Skeletal muscle satellite cell (primary cell): Measurements from ENCODE around the gene AUTS2.

Experiments
- H3K27me3 ChIP-seq: 2 replicates; pipeline ENCODE4 v1.7.0; 2013; ENCODE audit warnings: low read length; ENCODE audit not compliant: control insufficient read depth, insufficient read depth
- H3K36me3 ChIP-seq: 2 replicates; pipeline ENCODE4 v1.7.0; 2013; ENCODE audit warnings: mild to moderate bottlenecking, control low read depth, low read length; ENCODE audit not compliant: insufficient read depth
- H3K4me1 ChIP-seq: 2 replicates; pipeline ENCODE4 v1.7.0; 2013; ENCODE audit warnings: low read length; ENCODE audit not compliant: control insufficient read depth, insufficient read depth
- H3K4me2 ChIP-seq: 2 replicates; pipeline ENCODE4 v1.7.0; 2013; ENCODE audit warnings: mild to moderate bottlenecking, low read length
- H3K4me3 ChIP-seq: 2 replicates; pipeline ENCODE4 v1.7.0; 2013; ENCODE audit warnings: low read length
- H3K9ac ChIP-seq: 2 replicates; pipeline ENCODE4 v1.7.0; 2013; ENCODE audit warnings: mild to moderate bottlenecking, low read depth, low read length, moderate library complexity
- H3K9me3 ChIP-seq: replicated peaks from 2 replicates; pipeline ENCODE4 v1.7.0; 2013; ENCODE audit warnings: mild to moderate bottlenecking, control low read depth, low read length

The AUTS2 gene

DNA sequence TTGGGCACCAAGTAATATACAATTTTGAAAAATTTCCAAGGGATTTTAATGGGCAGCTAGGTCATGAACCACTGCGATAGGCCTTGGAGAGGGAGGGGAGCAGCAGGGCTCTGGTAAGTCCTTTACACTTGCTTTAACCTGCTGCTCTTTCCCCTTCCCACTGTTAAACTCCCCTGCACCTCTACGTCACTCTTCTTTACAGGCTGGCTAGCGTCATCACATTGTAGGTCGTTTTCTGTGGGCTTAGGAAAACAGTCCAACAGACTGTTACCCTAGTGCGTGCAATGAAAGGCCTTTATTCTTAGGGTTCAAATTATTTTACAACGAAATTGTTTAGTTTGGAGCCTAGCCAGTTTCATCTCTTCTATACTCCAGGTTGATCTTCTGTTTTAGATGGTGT is 235.7 kb downstream of the AUTS2 start:
- H3K4me2 ChIP-seq: no peak overlapping the region
- H3K4me1 ChIP-seq: peaks cover 8% of the 10 kb centered on the region
- no peaks in the 10 kb centered on the region for H3K27me3 ChIP-seq
- H3K4me3 ChIP-seq: no peak overlapping the region
- H3K9ac ChIP-seq: no peak overlapping the region
- no peaks in the 10 kb centered on the region for H3K9me3 ChIP-seq
- no peaks in the 10 kb centered on the region for H3K36me3 ChIP-seq

GRCh38 chr7:69836702-69837101 is 238.4 kb downstream of the AUTS2 start:
- no peak overlapping the region for H3K4me3 ChIP-seq
- H3K4me1 ChIP-seq: peaks cover 13% of the 10 kb centered on the region
- no peaks in the 10 kb centered on the region for H3K36me3 ChIP-seq
- no peak overlapping the region for H3K9ac ChIP-seq
- no peaks in the 10 kb centered on the region for H3K9me3 ChIP-seq
- H3K27me3 ChIP-seq: no peaks in the 10 kb centered on the region
- no peak overlapping the region for H3K4me2 ChIP-seq

DNA sequence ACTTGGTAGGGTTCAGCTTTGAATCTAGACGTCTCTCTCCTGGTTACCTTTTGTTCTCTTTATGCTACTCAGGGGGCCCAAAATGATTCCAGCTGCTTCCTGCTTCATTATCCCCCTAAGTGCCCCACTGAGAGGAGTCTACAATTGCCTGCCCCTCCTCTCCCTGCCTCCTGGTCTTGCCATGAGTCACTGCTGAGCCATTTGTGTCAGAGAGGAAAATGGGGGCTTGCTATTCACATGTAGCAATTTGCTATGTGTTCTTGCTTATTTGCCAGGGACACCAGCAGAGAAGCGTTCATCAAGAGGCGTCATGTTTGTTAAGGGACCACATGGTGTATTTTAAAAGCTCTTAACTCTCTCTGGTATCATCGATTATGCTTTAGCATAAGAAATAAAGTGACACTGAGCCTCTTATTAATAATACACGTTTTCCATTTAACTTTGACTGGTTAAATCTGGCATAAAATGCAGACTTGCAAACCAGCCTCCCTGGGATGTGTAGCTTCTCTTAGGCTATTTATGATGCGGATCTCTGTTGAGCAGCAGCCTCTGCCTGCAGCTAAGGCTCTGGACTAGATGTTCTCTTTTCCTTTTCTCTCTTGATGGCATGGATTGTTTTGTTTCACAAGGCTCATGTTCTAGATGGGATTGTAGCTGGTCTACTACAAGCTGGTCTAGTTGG is 239.3 kb downstream of the AUTS2 start:
- Histone ChIP-seq H3K4me2 (no peak overlapping the region), H3K36me3 (no peaks in the 10 kb centered on the region), H3K4me1 (peaks cover 13% of the 10 kb centered on the region), H3K9me3 (no peaks in the 10 kb centered on the region), H3K4me3 (no peak overlapping the region), H3K9ac (no peak overlapping the region), H3K27me3 (no peaks in the 10 kb centered on the region)

- H3K9ac ChIP-seq: no peak overlapping the region
Measured at GRCh38 chr7:69839782-69840181, 241.5 kb downstream of the AUTS2 start.

DNA sequence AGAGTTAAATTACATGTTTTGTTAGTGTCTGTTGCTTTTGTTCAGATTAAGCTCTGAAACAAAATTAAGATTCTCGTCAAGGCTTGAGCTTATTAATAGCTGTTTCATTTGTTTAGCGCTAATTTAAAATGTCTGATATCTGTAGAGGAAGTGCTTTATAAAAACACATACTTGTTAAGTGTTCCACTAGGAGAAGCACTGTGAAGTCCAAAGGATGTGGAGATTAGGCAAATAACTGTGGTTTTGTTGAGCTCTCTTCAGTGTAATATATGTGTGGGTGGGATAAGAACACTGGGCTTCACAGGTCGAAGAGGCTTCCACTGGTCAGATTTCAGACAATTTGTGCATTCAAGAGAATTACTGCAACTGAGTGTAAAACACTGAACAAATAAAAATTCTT is 242.0 kb downstream of the AUTS2 start:
- H3K4me1 ChIP-seq: peaks cover 13% of the 10 kb centered on the region

More at GRCh38 chr7:69839782-69840181, 241.5 kb downstream of the AUTS2 start:
- Histone ChIP-seq H3K4me3 (no peak overlapping the region), H3K4me1 (peaks cover 13% of the 10 kb centered on the region), H3K27me3 (no peaks in the 10 kb centered on the region), H3K9me3 (no peaks in the 10 kb centered on the region), H3K4me2 (no peak overlapping the region), H3K36me3 (no peaks in the 10 kb centered on the region)

DNA sequence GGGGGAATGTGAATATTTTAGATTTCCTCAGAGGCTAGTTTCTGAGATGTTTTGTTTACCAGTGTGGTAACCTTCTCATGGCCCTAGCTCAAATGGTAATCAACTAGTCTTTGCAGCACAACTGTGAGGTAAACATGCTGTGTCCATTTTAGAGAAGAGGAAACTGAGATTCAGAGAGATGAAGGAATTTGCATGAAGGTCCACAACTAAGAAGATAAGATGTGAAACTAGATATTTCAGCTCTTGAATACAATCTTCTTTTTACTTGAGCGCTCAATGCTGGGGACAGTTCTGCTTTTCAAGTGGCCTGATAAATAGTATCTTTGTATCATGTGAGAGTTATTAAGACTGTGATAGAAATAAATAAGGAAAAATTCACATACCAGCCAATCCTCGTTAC is 245.4 kb downstream of the AUTS2 start:
- no peaks in the 10 kb centered on the region for H3K9me3 ChIP-seq
- peaks cover 5% of the 10 kb centered on the region for H3K4me1 ChIP-seq
- no peaks in the 10 kb centered on the region for H3K36me3 ChIP-seq
- no peak overlapping the region for H3K4me3 ChIP-seq
- no peak overlapping the region for H3K9ac ChIP-seq
- no peak overlapping the region for H3K4me2 ChIP-seq
- H3K27me3 ChIP-seq: peaks cover 5% of the 10 kb centered on the region

More for the DNA sequence above, 242.0 kb downstream of the AUTS2 start:
- Histone ChIP-seq H3K4me3 (no peak overlapping the region), H3K36me3 (no peaks in the 10 kb centered on the region), H3K9me3 (no peaks in the 10 kb centered on the region), H3K9ac (no peak overlapping the region), H3K27me3 (no peaks in the 10 kb centered on the region), H3K4me2 (no peak overlapping the region)

- Histone ChIP-seq H3K4me2 (no peak overlapping the region), H3K9me3 (no peaks in the 10 kb centered on the region), H3K9ac (no peak overlapping the region), H3K4me3 (no peak overlapping the region), H3K27me3 (peaks cover 5% of the 10 kb centered on the region), H3K4me1 (peaks cover 5% of the 10 kb centered on the region), H3K36me3 (no peaks in the 10 kb centered on the region)
Measured at GRCh38 chr7:69844264-69844868, 246.1 kb downstream of the AUTS2 start.

DNA sequence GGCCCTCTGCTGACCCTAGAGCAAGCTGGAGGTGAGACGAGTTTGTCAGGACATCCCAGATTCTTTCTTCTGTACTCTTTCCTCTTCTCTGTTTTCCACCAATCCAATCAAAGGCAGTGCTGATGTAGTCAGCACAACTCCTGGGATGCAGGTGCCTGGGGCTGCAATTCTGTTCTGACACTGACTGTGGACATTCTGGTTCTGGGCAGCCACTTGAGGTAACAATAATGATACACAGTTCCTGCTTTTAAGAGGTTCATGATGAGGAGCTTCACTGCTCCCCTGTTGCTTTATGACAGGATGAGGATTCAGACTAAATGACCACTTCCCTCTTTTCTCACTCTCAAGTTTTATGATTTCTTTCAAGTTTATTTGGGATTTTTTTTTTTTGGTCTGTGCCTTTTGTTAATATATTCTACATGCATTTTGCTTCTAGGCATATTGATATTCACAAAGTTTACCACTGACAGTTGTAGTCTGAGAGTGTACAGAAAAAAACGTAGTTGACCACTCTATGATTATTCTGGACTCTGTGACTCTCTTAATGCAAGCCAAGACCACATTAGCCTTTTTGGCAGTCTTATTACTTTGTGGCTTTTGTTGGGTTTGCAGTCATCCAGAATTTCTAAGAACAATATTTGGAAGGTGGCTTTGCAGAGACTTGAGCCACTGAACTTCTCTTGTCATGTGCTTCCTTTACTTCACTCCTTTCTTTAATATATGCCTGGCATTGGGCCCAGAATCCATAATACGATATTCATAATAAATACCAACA is 247.6 kb downstream of the AUTS2 start:
- Histone ChIP-seq H3K9ac (no peak overlapping the region), H3K27me3 (peaks cover 5% of the 10 kb centered on the region), H3K36me3 (no peaks in the 10 kb centered on the region), H3K9me3 (no peaks in the 10 kb centered on the region), H3K4me1 (no peaks in the 10 kb centered on the region), H3K4me3 (no peak overlapping the region), H3K4me2 (no peak overlapping the region)

DNA sequence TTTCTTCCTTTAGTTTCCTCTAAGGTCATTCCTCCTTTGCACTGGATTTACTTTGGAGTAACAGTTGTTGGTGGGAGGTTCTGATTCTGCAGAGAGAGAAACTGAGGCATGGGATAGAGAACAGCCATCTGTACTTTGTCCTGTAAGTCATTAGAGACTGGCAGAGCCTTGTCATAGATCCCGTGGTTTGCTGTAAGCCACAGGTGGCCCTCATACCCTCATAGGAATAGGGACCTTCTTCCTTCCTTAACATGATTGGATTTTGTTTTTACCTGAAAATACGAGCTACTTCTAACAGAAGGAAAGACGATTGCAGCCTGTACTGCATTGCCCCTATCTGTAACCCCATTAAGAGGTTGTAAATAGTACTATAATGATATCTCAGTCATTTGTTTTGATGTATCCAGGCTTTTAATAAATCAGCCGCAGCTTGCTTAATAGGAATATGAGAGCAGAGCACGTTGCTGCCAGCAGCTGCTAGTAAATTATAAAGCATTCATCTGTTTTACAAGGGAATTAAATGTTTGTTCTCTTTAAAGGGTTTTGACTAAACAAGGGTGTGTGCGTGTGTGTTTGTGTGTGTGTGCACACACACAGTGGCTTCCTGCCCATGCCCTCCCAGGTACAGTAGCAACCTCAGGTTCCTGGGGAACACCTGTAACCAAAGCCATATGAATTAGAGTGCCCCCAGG is 249.8 kb downstream of the AUTS2 start:
- no peak overlapping the region for H3K4me3 ChIP-seq
- no peaks in the 10 kb centered on the region for H3K9me3 ChIP-seq
- no peaks in the 10 kb centered on the region for H3K36me3 ChIP-seq
- peaks cover 5% of the 10 kb centered on the region for H3K27me3 ChIP-seq
- H3K4me1 ChIP-seq: no peaks in the 10 kb centered on the region
- no peak overlapping the region for H3K9ac ChIP-seq
- no peak overlapping the region for H3K4me2 ChIP-seq

GRCh38 chr7:69849268-69849667 is 251.0 kb downstream of the AUTS2 start:
- Histone ChIP-seq H3K27me3 (peaks cover 5% of the 10 kb centered on the region), H3K4me2 (no peak overlapping the region), H3K4me3 (no peak overlapping the region), H3K9ac (no peak overlapping the region), H3K4me1 (no peaks in the 10 kb centered on the region), H3K36me3 (no peaks in the 10 kb centered on the region), H3K9me3 (no peaks in the 10 kb centered on the region)

DNA sequence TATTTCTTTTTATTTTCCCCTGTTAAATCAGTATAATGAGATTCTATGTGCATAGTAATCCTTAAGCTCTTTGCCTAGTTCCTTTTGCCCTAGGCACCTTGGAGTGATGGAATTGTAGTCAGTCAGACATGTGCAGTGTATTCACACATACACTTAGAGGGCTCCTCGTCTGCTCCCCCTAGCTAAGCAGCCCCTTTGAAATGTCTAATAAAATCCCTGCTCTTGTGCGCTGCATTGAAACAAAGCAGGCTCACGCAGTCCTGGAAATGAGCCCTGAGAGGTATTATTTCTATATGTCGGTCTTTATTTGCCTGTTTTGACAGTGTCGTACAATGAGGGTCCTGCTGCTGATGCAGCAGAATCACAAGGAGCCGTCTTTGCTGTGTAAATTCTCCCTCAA is 258.7 kb downstream of the AUTS2 start:
- H3K4me1 ChIP-seq: no peaks in the 10 kb centered on the region
- no peak overlapping the region for H3K9ac ChIP-seq
- H3K27me3 ChIP-seq: peaks cover 5% of the 10 kb centered on the region
- H3K36me3 ChIP-seq: no peaks in the 10 kb centered on the region
- H3K4me3 ChIP-seq: no peak overlapping the region
- H3K4me2 ChIP-seq: no peak overlapping the region
- no peaks in the 10 kb centered on the region for H3K9me3 ChIP-seq
